NCI-H2029 treated with DMSO at 0.1 percent for 48 hours (cell line): ENCODE results near the gene ZIK1.

Experiments
- DNase-seq: peaks from one replicate; lab custom pipeline; 2025; lab: John Stamatoyannopoulos, UW

Gene ZIK1

DNA sequence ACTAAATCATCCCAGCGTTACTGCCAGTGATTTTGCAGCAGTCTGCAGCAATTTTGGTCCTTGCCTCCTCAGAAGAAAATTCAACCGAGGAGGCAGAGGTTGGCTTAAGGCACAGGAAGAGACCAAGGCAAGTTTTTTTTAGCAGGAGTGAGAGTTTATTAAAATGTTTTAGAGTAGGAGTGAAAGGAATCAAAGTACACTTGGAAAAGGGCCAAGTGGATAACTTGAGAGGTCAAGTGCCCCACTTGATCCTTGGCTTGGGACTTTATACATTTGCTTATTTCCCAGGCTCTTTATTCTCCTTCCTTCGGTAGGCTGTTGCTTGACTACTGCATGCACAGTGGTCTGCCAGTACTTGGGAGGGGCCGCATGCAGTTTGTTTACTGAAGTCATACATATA, 27.2 kb downstream of the ZIK1 start:
- no peak for DNase-seq

DNA sequence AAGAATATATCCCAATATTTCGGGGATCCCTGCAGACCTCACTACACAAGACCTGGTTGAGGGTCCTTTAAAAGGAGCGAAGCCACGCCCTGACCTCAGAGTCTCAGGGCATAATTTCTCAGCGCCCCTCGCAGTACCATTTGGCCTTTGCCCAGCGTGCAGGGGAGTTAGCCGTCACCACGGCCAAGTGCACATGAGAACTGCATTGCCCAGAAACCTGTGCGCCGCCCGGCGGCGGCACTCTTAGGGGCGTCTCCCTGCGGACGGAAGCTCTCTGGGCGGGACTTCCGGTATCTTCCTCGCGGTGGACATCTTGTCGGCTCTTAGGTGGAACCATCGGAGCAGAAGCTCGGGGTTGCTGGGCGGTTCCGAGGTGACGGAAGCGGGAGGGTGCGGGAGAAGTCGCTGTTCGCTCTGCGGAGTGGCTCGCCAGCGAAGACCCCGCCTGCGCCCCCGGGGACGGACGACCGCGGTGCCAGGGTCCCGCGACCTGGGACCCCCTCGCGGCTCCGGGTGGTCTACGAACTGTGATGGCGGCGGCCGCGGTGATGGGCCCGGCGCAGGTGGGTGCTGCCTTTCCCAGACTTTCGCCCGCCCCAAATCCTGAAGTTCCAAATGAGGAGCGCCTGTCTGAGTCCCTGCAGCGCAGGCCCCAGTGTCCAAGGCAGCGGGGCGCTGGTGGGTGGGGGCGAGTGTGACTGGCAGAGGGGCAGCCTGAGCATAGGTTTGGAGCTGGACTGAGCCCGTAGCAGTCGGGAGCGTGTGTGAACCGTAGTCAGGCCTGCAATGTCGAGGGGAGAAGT, 30.2 kb downstream of the ZIK1 start, which contains the start of gene ZNF134:
TSS of gene ZNF134 (plus strand) at position 302 of the 803 bp plus-strand sequence. CDS start 5,227 bp downstream, outside the sequence.
- DNase-seq: peak; percentile 52

DNA sequence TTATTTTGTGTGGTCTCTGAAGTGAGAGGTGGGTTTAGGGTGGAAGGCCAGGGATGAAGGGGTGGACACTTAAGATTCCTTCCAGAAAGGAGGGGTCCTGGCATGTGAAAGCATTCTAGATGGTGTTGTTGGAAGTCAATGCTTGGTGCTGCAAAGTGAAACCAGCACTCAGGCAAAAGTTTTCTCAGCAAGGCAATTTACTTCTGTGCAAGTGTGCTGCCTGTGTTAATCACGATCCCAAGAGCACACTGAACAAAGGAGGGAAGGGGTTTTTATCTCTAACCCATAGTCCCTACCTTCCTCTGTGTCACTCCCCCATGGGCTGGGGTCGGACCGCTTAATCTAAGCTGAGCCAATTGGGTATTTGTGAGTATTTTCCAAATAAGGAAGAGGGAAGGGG, 31.4 kb downstream of the ZIK1 start:
- no peak for DNase-seq

DNA sequence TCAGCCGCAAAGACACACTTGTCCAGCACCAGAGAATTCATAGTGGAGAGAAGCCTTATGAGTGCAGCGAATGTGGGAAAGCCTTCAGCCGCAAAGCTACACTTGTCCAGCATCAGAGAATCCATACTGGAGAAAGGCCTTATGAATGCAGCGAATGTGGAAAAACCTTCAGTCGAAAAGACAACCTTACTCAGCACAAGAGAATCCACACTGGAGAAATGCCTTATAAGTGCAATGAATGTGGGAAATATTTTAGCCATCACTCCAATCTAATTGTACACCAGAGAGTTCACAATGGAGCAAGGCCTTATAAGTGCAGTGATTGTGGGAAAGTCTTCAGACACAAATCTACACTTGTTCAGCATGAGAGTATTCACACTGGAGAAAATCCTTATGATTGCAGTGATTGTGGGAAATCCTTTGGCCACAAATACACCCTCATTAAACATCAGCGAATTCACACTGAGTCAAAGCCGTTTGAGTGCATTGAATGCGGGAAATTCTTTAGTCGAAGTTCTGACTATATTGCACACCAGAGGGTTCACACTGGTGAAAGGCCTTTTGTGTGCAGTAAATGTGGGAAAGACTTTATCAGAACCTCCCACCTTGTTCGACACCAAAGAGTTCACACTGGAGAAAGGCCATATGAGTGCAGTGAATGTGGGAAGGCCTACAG, 36.9 kb downstream of the ZIK1 start:
- no peak for DNase-seq

DNA sequence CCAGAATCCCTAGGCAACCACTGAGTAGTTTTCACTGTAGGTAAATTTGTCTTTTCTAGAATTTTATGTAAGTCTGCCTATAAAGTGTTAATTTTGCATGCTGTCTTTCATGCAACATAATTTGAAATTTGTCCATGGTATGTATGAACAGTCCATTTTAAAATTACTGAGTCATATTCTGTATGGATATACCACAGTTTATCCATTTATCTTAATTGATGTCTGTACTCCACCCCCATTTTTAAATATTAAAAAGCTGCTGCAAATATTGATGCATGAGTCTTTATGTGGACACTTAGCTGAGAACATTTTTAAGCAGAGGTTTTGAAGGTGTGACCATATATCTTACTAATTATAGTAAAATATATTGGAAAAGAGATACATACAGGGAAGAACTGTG, 39.1 kb downstream of the ZIK1 start:
- DNase-seq: no peak

DNA sequence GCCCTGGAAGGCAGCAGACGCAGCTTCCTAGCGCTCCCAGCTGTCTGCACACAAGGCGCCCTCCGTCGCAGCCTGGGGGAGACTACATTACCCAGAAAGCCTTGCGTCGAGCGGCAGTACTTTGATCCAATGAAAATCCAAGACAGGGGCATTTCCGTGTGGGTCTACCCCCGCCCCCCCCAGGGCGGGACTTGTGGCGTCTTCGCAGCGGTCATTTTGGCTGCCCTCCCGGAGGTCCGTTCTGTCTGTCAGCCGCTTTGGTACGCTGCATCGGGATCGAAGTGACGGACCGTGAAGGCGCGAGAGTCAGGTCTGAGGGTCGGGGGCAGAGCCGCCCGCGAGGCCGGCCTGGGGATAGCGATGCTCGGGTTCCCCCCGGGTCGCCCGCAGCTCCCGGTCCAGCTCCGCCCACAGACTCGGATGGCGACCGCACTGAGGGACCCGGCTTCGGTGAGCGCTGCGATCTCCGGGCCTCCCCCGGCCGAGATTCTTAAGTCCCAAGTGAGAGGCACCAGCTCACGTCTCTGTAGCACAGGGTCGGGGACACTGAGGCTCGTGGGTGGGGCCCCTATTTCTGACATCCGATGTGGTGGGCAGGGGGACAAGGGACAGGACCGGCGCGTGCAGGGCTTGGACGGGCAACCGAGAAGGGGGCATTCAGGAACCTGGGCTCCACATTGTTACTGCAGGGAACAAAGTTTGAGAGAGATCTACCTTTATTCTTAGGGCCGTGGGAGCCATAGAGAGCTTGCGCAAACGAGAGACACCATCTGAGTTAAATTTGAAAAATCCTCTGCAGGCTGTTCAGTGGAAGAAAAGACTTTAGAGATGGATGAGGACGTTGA, 49.3 kb downstream of the ZIK1 start, which contains the start of gene ZNF211:
TSS of gene ZNF211 (plus strand) at position 182 of the 845 bp plus-strand sequence. CDS start at position 361, 179 bp downstream.
- DNase-seq: peak; percentile 83

- DNase-seq: no peak
Measured at GRCh38 chr19:57633832-57634131, 49.8 kb downstream of the ZIK1 start.

DNA sequence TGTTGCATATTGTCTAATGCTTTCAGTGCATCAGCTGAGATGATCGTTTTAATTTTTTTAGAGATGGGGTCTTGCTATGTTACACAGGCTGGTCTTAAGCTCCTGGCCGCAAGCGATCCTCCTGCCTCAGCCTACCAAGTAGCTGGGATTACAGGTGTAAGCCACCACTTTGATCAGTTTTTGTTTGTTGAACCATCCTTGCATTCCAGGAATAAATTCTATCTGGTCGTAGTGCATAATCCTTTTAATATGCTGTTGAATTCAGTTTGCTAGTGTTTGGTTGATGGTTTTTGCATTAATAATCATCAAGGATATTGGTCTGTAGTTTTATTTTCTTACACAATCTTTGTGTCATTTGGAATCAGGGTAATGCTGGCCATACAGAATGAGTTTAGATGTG, 53.4 kb downstream of the ZIK1 start:
- no peak for DNase-seq

DNA sequence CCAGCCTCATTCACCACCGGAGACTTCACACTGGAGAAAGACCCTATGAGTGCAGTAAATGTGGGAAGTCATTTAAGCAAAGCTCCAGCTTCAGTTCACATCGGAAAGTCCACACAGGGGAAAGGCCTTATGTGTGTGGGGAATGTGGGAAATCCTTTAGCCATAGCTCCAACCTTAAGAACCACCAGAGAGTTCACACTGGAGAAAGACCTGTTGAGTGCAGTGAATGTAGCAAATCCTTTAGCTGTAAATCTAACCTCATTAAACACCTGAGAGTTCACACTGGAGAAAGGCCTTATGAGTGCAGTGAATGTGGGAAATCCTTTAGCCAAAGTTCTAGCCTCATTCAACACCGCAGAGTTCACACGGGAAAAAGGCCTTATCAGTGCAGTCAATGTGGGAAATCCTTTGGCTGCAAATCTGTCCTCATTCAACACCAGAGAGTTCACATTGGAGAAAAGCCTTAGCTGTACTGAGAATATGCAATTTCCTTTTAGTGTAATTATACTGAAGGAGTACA, 57.8 kb downstream of the ZIK1 start:
- no peak for DNase-seq

DNA sequence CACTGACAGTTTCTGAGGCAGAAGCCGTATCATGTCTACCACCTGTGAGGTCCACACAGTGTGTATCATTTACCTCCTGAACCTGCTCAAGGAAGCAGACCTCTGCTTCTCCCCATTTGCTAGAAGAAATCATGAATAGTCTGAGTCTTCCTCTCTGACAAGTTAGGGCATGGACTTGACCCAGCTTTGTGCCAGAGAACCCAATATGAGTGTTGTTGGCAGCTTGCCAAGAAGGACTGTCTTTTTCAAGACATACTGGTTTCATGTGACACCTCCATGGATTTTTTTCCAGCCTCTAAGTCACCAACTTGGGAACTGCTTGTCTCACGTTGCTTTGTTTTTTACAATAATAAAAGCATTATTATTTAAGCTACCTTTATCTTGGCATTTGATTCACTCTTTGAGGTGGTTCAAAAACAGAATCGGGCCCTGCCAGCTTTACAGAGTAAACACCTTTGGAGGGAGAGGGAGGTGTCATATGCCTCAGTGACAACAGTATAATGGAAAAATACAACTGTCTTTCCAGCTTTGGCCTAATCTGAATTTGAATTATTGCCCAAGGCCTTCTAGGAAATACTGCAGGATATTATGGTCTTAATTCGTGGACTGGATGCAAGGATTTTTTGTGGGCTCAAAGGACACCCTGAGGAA, 58.6 kb downstream of the ZIK1 start:
- DNase-seq: no peak
